ENCODE results near the gene TMC6. TPM values are rescaled to one million over a fixed set of nuclear protein-coding genes. Genes with fewer than 3 reads are reported as not detected.

TMC6 gene
- total and polyA plus RNA-seq, 4 donors, result 7.7 to 61.9 (median 13.3) TPM

DNA sequence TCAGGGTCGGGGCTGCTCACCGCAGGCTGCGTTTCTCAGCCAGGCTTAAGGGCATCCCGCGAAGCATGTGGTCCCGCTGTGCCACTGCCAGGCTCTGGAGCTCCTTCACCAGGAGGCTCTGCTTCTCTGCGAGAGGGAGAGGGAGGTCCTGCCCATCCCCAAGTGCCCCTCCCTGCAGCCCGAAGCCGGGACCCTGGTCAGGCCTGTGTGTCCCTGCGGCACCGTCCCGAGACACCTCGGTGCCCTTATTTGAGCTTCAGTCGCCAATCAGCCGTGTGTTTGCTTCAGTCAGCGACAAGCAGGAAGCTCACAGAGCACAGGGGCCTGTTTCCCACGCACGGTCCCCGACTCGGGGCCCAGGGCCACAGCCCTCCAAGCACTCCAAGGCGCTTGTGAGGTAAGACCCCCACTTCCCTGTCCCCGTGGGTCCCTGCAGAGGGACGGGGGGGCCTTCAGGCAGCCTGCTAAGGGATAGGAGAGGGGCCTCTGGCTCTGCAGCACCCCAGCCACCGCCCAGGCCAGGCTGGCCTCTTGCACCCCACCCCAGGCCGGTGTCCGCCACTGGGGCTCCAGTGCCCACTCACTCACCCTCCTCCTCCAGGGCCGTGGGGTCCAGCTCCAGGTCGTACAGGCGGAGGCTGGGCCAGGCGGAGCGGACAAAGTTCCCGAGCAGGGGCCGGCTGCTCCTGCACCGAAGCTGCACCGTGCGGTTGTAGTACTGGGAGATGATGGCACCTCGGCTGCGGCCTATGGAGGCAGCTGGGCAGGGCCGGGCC, 3.2 kb downstream of the TMC6 start:
- no peak overlapping the region for H3K4me3 ChIP-seq (ENCODE audit: low read depth in 1 of 3, low read length in 3 of 3)

More for the DNA sequence above, 3.2 kb downstream of the TMC6 start:
- no peak for TF ChIP-seq FOXA1 (IDR thresholded peaks at IDR 0.05)
- no peak for TF ChIP-seq TAF1 (conservative IDR thresholded peaks at IDR 0.05)
- no peak for TF ChIP-seq EGR1 (IDR thresholded peaks at IDR 0.05; ENCODE audit: low read depth in 2 of 2)
- no peak for TF ChIP-seq RAD21 (IDR thresholded peaks at IDR 0.05)
- TF ChIP-seq SP1 (IDR thresholded peaks at IDR 0.05), result no peak
- no peak for TF ChIP-seq FOXA2 (IDR thresholded peaks at IDR 0.05)
- TF ChIP-seq, protein P1, sequence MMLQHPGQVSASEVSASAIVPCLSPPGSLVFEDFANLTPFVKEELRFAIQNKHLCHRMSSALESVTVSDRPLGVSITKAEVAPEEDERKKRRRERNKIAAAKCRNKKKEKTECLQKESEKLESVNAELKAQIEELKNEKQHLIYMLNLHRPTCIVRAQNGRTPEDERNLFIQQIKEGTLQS (IDR thresholded peaks at IDR 0.05), result no peak
- TF ChIP-seq NR2F2 (IDR thresholded peaks at IDR 0.05), result no peak
- no peak for TF ChIP-seq YY1 (IDR thresholded peaks at IDR 0.05)
- TF ChIP-seq, protein P2, sequence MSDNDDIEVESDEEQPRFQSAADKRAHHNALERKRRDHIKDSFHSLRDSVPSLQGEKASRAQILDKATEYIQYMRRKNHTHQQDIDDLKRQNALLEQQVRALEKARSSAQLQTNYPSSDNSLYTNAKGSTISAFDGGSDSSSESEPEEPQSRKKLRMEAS (IDR thresholded peaks at IDR 0.05), result no peak
- TF ChIP-seq, protein P3, sequence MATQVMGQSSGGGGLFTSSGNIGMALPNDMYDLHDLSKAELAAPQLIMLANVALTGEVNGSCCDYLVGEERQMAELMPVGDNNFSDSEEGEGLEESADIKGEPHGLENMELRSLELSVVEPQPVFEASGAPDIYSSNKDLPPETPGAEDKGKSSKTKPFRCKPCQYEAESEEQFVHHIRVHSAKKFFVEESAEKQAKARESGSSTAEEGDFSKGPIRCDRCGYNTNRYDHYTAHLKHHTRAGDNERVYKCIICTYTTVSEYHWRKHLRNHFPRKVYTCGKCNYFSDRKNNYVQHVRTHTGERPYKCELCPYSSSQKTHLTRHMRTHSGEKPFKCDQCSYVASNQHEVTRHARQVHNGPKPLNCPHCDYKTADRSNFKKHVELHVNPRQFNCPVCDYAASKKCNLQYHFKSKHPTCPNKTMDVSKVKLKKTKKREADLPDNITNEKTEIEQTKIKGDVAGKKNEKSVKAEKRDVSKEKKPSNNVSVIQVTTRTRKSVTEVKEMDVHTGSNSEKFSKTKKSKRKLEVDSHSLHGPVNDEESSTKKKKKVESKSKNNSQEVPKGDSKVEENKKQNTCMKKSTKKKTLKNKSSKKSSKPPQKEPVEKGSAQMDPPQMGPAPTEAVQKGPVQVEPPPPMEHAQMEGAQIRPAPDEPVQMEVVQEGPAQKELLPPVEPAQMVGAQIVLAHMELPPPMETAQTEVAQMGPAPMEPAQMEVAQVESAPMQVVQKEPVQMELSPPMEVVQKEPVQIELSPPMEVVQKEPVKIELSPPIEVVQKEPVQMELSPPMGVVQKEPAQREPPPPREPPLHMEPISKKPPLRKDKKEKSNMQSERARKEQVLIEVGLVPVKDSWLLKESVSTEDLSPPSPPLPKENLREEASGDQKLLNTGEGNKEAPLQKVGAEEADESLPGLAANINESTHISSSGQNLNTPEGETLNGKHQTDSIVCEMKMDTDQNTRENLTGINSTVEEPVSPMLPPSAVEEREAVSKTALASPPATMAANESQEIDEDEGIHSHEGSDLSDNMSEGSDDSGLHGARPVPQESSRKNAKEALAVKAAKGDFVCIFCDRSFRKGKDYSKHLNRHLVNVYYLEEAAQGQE (IDR thresholded peaks at IDR 0.05), result no peak
- TF ChIP-seq, protein P4, sequence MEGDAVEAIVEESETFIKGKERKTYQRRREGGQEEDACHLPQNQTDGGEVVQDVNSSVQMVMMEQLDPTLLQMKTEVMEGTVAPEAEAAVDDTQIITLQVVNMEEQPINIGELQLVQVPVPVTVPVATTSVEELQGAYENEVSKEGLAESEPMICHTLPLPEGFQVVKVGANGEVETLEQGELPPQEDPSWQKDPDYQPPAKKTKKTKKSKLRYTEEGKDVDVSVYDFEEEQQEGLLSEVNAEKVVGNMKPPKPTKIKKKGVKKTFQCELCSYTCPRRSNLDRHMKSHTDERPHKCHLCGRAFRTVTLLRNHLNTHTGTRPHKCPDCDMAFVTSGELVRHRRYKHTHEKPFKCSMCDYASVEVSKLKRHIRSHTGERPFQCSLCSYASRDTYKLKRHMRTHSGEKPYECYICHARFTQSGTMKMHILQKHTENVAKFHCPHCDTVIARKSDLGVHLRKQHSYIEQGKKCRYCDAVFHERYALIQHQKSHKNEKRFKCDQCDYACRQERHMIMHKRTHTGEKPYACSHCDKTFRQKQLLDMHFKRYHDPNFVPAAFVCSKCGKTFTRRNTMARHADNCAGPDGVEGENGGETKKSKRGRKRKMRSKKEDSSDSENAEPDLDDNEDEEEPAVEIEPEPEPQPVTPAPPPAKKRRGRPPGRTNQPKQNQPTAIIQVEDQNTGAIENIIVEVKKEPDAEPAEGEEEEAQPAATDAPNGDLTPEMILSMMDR (IDR thresholded peaks at IDR 0.05; ENCODE audit: low read depth, low read length, missing input control), result no peak
- no peak for TF ChIP-seq HNF4A (conservative IDR thresholded peaks at IDR 0.05)
- no peak for TF ChIP-seq GABPA (IDR thresholded peaks at IDR 0.05 in 1 of 2, conservative IDR thresholded peaks at IDR 0.05 in 1 of 2)
- TF ChIP-seq, protein P5, sequence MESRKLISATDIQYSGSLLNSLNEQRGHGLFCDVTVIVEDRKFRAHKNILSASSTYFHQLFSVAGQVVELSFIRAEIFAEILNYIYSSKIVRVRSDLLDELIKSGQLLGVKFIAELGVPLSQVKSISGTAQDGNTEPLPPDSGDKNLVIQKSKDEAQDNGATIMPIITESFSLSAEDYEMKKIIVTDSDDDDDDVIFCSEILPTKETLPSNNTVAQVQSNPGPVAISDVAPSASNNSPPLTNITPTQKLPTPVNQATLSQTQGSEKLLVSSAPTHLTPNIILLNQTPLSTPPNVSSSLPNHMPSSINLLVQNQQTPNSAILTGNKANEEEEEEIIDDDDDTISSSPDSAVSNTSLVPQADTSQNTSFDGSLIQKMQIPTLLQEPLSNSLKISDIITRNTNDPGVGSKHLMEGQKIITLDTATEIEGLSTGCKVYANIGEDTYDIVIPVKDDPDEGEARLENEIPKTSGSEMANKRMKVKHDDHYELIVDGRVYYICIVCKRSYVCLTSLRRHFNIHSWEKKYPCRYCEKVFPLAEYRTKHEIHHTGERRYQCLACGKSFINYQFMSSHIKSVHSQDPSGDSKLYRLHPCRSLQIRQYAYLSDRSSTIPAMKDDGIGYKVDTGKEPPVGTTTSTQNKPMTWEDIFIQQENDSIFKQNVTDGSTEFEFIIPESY (IDR thresholded peaks at IDR 0.05), result no peak
- TF ChIP-seq HNF4G (IDR thresholded peaks at IDR 0.05), result no peak
- no peak for TF ChIP-seq JUND (IDR thresholded peaks at IDR 0.05)
- TF ChIP-seq RXRA (IDR thresholded peaks at IDR 0.05), result no peak
- 71% methylated on average over 39 of the region's 39 CpGs for WGBS
- H3K4me1 ChIP-seq (ENCODE audit: control insufficient read depth in 4 of 4, insufficient read depth in 4 of 4, low read length in 3 of 4), result peaks cover 3 to 37% (median 14%) of the 10 kb centered on the region in 4 donors
- DNase-seq (ENCODE audit: low spot score), result no peak
- H3K27ac ChIP-seq (ENCODE audit: low read depth in 1 of 2, low read length in 2 of 2), result no peak overlapping the region
- H3K36me3 ChIP-seq (ENCODE audit: control insufficient read depth in 4 of 4, insufficient read depth in 3 of 4, low read depth in 1 of 4, low read length in 3 of 4), result peaks cover 0 to 3% (median 0%) of the 10 kb centered on the region in 4 donors
- no peak overlapping the region for H3K9ac ChIP-seq (ENCODE audit: low read depth in 1 of 2, low read length in 2 of 2)
- no peaks in the 10 kb centered on the region for H3K27me3 ChIP-seq (ENCODE audit: control insufficient read depth in 4 of 4, insufficient read depth in 4 of 4, low read length in 3 of 4)
- no peaks in the 10 kb centered on the region for H3K9me3 ChIP-seq (ENCODE audit: control insufficient read depth in 4 of 4, low read length in 3 of 4)
